RWPE2 (cell line): ENCODE measurements around the gene RELN.

ENCODE experiments used
- ATAC-seq: fragments of 200-7000 bp; cut with Tn5 transposase; 3 replicates; pipeline ENCODE4 v1.9.1; 2021; ENCODE audit warnings: low read depth
- DNase-seq: peaks from one replicate; pipeline ENCODE4 v3.0.0-alpha.2; 2020; ENCODE audit warnings: low spot score
- H3K27ac ChIP-seq: fragments of 450-650 bp; 2 replicates; pipeline ENCODE4 v1.5.1; 2017; ENCODE audit warnings: mild to moderate bottlenecking; ENCODE audit not compliant: poor library complexity, severe bottlenecking
- H3K27me3 ChIP-seq: fragments of 250-450 bp; sonication (Bioruptor Pico); 2 replicates; pipeline ENCODE4 v1.5.1; 2021; ENCODE audit warnings: mild to moderate bottlenecking, moderate library complexity; ENCODE audit not compliant: insufficient read depth, poor library complexity, severe bottlenecking
- H3K36me3 ChIP-seq: fragments of 250-450 bp; sonication (Bioruptor Pico); 2 replicates; pipeline ENCODE4 v1.5.1; 2020; ENCODE audit warnings: low read depth, mild to moderate bottlenecking, moderate library complexity
- H3K4me1 ChIP-seq: fragments of 250-450 bp; sonication (Bioruptor Pico); 2 replicates; pipeline ENCODE4 v1.5.1; 2021; ENCODE audit warnings: mild to moderate bottlenecking, moderate library complexity; ENCODE audit not compliant: insufficient read depth, poor library complexity, severe bottlenecking
- H3K4me3 ChIP-seq: fragments of 250-450 bp; sonication (Bioruptor Pico); 2 replicates; pipeline ENCODE4 v1.5.1; 2021; ENCODE audit warnings: mild to moderate bottlenecking, moderate library complexity; ENCODE audit not compliant: severe bottlenecking
- H3K9me3 ChIP-seq: fragments of 250-450 bp; sonication (Bioruptor Pico); 2 replicates; pipeline ENCODE4 v1.5.1; 2021; ENCODE audit warnings: mild to moderate bottlenecking, moderate library complexity; ENCODE audit not compliant: severe bottlenecking
- TF ChIP-seq, protein P1 (sequence below): fragments of 450-650 bp; IDR thresholded peaks from one replicate; pipeline ENCODE4 v1.5.1; 2017; ENCODE audit warnings: mild to moderate bottlenecking, moderate library complexity; ENCODE audit not compliant: poor library complexity, severe bottlenecking

The RELN gene

DNA sequence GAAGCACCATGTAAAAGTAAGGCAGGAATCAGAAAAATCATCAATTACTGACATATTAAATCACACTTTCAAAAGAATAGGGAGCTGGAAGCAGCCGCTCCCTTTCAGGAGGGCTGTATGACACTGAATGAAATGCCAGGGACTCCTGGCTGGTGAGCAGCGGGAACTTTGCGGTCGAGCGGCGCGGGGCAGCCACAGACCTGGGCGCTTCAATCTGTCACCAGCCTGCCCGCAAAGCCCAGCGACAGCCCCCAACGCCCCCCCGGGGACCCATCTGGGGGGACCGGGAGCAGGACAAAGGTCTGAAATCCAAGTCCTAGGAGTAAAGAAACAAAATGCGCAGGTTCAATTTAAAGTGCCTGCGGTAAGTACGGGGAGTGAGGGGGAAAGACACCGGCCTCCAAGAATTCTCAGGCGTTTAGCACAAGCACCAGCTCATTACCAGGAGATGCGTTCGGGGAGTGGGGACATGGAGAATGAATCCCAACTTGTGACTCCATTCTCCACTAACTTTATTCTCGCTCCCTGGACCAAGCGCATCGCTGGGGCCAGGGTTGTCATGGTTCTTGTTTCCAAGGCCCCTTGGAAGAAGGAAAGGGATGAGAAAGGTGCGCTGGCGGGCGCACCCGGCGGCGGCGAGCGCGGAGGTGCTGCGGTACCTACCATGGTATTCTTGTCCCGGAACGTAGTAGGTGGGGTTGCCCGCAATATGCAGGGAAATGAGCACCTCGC lies 824 bp downstream of the RELN start:
- no peak overlapping the region for H3K27ac ChIP-seq
- no peaks in the 10 kb centered on the region for H3K36me3 ChIP-seq
- no peak for DNase-seq
- no peak overlapping the region for H3K4me3 ChIP-seq
- H3K9me3 ChIP-seq = no peaks in the 10 kb centered on the region
- TF ChIP-seq, protein P1, sequence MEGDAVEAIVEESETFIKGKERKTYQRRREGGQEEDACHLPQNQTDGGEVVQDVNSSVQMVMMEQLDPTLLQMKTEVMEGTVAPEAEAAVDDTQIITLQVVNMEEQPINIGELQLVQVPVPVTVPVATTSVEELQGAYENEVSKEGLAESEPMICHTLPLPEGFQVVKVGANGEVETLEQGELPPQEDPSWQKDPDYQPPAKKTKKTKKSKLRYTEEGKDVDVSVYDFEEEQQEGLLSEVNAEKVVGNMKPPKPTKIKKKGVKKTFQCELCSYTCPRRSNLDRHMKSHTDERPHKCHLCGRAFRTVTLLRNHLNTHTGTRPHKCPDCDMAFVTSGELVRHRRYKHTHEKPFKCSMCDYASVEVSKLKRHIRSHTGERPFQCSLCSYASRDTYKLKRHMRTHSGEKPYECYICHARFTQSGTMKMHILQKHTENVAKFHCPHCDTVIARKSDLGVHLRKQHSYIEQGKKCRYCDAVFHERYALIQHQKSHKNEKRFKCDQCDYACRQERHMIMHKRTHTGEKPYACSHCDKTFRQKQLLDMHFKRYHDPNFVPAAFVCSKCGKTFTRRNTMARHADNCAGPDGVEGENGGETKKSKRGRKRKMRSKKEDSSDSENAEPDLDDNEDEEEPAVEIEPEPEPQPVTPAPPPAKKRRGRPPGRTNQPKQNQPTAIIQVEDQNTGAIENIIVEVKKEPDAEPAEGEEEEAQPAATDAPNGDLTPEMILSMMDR = no peak
- ATAC-seq = 0 out of 3 replicates have a peak, but pooled peaks have one; percentile 19
- H3K27me3 ChIP-seq = peaks cover 86% of the 10 kb centered on the region
- no peaks in the 10 kb centered on the region for H3K4me1 ChIP-seq

DNA sequence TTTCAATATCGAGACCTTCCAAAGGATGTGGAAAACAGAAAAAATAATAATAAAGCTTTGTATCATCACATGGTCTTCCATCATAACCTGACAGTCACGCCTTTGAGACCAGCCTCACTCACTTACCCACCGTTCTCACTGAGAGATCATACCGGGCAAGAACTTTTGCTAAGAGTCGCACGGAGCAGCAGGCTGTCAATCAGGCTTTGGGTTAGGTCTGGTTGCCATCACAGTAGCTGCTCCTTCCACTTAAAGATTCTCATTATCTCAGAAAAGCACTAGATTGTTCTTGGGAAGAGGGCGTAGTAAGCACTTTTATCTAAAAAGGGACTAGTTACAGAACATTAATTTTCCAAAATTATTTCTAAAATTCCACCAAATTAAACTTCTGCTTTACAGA lies 2.0 kb downstream of the RELN start:
- no peaks in the 10 kb centered on the region for H3K36me3 ChIP-seq
- H3K9me3 ChIP-seq = no peaks in the 10 kb centered on the region
- ATAC-seq = no peak
- no peak overlapping the region for H3K27ac ChIP-seq
- no peak for DNase-seq
- peaks cover 96% of the 10 kb centered on the region for H3K27me3 ChIP-seq
- TF ChIP-seq, protein P1 = no peak
- no peak overlapping the region for H3K4me3 ChIP-seq
- H3K4me1 ChIP-seq = no peaks in the 10 kb centered on the region

DNA sequence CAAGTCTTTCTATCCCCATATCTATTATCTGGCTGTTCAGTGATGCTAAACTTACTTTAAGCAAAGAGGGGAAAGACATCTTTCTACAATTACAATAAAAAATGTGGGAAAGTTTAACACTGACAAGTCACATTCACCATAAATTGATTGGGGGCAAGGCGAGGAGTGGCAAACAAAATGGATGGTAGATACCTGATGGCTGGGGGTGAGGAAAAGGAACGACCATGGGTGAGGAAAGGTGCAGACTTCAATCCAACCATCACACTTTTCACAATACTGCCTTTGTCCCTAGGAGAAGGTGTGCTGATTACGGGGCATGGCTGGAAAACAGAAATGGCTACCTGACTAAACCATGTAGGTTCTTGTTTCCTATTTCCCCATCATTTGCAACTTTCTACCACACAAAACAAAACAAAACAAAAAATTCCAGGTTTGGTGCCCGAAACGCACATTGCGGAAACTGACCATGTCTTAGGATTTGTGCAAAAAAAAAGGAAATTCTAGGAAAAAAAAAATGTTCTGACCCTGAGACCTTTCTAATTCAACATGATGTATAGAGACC lies 3.8 kb downstream of the RELN start:
- TF ChIP-seq, protein P1 = no peak
- no peaks in the 10 kb centered on the region for H3K4me1 ChIP-seq
- H3K36me3 ChIP-seq = no peaks in the 10 kb centered on the region
- no peak overlapping the region for H3K27ac ChIP-seq
- H3K27me3 ChIP-seq = peaks cover 83% of the 10 kb centered on the region
- ATAC-seq (no peak), DNase-seq (no peak)
- H3K9me3 ChIP-seq = no peaks in the 10 kb centered on the region
- H3K4me3 ChIP-seq = no peak overlapping the region

DNA sequence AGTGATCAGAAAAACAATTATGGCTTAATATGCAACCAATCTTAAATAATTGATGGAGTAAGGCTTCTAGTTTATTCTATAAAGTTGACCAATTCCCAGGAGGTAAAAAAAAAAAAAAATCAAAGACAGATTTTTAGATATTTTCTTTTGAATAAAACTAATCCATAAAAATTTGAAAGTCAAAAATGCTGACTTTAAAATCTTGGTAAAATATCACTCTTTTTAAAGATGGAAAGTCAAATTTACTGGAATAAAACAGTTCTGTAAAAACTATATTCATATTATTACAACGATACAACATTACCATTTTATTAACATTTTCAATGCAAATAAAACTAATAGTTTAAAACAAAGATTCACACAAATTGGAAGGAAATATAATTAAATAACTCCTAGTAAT lies 5.4 kb downstream of the RELN start:
- Histone ChIP-seq H3K9me3 (no peaks in the 10 kb centered on the region), H3K27ac (no peak overlapping the region), H3K27me3 (peaks cover 70% of the 10 kb centered on the region), H3K4me3 (no peak overlapping the region), H3K36me3 (no peaks in the 10 kb centered on the region), H3K4me1 (no peaks in the 10 kb centered on the region)
- no peak for DNase-seq
- ATAC-seq = no peak
- TF ChIP-seq, protein P1 = no peak

DNA sequence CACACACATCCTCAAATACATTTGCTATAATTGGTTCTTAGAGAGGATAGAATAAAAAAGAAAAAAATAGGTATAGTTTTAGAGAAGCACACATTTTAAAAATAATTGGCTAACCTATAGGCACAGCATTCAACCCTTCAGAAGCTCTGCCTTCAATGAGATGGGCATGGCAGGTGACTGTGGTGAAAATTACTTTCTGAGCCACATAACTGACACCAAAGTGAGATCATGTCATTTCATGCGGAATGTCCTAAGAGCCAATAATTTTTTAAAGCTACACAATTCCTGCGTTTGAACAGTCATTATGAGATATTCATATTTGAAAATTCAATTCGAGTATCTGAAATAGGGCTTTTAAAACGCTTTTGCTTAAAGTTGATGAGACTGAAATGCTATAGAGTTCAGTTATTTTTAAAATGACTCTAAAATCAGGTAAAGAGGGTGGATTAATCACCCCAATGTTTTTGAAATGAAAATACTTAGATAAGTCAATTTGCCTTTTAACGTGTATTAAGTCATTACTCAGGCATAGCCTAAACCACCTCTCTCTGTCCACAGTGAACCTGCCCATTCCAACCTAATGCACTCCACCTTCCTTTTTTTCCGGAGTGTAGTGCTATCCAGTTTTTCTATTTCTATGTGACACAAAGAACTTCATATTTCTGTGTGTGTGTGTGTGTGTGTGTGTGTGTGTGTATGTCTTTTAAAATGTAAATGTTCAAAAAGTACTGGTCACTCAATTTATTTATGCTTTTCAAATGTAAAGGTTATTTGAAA lies 6.1 kb downstream of the RELN start:
- Histone ChIP-seq H3K9me3 (no peaks in the 10 kb centered on the region), H3K27me3 (peaks cover 66% of the 10 kb centered on the region), H3K36me3 (no peaks in the 10 kb centered on the region), H3K4me1 (no peaks in the 10 kb centered on the region), H3K4me3 (no peak overlapping the region), H3K27ac (no peak overlapping the region)
- no peak for ATAC-seq
- DNase-seq = no peak
- TF ChIP-seq, protein P1 = no peak
